ENCODE results near the gene LRMDA.

The LRMDA gene

DNA sequence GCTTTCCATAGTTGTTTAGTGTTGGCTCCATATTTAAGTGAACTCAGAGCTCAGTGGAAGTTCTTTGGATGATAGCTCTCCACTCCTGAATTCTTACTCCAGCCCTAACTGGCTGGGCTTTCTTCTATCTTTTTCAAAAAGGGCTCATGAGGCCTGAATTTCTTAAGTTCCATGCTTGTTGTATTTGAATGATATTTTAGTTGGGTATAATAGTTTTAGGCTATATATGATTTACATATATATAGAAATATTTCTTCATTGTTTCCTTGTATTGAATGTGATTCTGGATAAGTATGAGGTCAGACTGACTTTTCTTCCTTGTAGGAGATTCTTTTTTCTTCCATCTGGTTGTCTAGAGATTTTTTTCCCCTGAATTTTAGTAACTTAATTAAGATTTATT is 843.5 kb downstream of the LRMDA start:
- DNase-seq (ENCODE audit: low read depth) = no peak

DNA sequence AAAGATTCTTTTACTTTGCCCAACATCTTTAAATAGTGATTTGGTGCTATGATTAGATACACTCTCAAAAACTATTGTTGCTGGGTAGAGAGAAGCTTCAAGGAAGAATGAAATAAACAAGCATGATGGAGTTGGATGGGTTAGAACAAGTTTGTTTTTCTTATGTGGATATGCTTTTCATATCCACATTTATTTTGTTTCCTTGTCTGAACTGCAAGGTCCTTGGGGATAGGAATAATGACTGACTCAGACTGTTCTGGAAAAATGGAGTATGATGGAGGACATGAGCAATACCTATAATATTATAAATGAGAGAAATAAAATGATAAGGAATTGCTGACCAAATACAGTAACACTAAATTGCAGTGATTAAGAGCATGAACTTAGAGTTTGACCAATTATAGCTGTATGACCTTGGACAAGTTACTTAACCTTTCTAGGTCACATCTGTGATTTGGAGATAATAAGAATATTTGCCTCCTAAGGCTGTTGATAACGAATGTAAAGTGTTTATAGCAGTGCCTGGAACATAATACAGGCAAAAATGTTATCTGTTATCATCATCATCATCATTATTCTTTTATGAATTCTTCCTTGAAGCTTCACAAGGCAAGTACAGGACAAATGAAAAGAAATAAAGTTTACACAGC is 847.5 kb downstream of the LRMDA start:
- DNase-seq (ENCODE audit: low read depth) = no peak

DNA sequence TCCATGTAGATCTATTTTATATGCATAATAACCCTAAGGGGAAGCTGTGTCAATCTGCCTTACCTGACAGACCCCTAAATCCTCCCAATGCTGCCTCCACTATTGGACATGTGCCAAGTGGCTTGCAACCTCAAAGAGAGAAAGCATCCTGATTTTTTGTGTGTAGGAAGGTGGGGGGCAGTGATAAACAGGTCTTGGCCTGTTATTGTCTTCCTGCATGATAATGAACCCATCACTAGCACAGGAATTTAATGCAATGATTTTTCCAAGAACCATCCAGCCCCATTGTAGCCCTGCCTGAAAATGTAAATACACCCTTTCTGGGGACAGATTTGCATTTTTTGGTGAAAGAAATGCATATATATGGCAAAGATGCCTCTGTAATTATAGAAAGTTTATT is 850.2 kb downstream of the LRMDA start:
- no peak for DNase-seq (ENCODE audit: low read depth)

DNA sequence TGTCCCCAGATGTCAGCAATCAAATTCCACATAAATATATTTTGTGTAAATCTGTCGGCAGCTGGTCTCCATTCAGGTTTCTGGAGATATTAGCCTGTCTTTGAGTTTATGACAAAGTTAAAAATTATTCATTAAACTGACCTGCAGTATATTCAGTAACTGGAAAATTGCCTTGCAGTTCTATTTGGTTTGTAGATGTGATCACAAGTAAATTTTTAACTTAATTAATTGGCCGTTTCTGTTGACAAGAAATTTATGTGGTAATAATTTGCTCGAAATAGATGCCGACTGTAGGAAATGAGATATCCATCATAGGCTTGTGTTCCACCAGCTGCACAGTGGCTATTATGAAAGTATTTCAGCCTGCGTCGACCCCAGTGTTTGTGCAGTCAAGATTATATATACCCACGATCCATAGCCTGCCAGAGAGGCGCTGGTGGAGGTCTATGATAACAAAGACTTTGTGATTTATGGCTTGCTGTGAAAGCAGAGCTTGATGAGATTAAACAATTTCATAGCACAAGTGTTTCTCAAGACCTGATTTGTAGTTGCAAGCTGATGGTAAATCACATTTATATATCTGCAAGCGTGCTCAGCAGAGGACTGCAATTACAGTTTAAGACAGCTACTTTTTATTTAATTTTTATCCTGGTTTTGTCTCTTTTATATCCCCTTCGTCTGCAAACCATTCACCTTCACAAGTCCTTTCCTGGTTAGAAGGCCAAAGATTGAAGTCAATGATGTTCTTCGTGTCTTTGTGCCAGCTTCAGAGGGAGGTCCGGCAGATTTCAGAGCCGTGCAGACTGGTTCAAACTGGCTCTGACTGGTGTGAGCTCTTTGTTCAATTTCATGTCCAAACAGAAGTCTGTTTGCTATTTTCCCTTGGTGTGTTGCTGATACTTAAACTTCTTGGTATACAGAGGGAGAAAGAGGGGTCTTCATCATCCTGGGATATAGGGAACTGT is 850.9 kb downstream of the LRMDA start:
- no peak for DNase-seq (ENCODE audit: low read depth)

DNA sequence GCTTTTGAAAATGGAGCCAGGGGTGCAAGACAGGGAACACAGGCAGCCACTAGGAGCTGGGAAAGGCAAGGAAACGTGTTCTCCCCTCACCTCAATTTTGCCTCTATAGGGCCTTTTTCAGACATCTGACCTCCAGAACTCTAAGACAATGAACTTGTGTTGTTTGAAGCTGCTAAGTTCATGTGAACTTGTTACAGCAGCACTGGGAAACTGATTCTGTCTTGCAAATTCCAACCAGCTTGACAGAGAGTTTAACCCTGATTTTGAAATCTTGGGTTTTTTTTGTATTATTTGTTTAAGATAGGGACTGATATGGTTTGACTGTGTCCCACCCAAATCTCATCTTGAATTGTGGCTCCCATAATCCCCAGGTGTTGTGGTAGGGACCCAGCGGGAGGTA is 852.9 kb downstream of the LRMDA start:
- DNase-seq (ENCODE audit: low read depth) = no peak

DNA sequence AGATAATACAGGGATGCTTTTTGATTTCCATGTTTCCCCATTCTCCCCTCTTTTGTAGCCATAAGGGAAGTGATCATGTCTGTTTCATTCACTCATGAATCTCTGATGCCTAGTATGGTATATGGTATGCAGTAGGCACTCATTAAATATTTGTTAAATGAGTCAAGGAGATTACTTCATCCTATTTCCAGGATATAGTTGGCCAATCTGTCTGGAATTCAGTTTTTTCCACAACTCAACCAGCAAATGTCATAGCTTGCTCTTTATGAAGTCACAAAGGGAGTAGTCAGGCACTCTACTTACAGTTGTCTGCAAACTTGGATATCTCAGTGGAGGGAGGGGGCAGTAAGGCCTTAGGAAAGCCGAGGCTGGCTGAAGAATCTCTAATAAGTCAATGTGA is 853.6 kb downstream of the LRMDA start:
- no peak for DNase-seq (ENCODE audit: low read depth)

DNA sequence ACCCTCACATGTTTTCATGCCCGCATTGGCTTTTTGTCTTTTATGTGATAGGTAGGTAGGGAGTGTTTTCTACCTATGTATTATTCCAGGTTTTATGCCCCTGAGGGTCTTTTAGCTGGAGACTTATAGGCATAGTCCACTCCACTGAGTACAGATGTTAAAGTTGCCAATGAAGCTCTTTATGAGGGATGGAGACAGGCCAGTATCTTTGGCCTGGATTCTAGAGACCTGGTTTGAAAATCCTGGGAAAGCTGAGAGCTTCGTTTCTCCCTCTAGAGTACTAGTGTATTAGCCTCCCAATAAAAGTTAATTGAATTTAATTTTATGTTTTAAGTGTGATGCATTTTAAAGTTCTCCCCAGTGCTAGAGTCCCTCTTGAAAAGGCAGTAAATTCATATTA is 854.1 kb downstream of the LRMDA start:
- DNase-seq (ENCODE audit: low read depth) = no peak

DNA sequence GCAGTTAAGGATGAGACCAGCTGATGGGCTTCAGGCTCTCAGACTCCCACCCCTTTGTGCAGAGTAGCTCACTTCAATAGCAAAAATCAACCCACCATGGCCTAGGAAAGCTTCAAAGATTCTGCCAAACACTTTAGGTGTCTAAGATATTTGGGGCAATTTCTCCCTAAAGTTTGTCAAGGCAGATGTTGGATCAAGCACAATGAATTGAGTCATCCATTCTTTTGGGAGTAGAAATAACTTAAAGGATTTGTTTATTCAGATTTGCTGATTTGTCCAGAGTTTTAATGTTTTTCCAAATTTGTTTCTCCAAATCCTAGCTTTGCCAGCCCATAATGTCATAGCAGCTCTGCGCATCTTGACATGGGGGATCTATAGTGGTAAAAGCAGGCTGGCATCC is 855.1 kb downstream of the LRMDA start:
- no peak for DNase-seq (ENCODE audit: low read depth)

DNA sequence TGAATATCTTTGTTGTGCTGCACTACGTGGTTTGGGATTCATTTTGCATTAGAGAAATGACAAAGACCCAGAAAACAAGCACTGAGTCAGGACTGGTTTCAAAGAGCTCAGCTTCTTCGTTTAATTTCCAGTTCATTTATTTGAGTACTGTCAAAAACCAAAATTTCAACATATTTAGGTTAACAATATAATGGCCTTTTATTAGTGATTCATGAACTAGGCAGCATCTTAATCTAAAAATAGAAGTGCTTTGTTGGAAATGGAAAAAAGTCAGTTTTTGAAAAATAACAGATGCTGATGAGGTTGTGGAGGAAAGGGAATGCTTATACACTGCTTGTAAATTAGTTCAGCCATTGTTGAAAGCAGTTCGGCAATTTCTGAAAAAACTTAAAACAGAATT is 856.4 kb downstream of the LRMDA start:
- no peak for DNase-seq (ENCODE audit: low read depth)

DNA sequence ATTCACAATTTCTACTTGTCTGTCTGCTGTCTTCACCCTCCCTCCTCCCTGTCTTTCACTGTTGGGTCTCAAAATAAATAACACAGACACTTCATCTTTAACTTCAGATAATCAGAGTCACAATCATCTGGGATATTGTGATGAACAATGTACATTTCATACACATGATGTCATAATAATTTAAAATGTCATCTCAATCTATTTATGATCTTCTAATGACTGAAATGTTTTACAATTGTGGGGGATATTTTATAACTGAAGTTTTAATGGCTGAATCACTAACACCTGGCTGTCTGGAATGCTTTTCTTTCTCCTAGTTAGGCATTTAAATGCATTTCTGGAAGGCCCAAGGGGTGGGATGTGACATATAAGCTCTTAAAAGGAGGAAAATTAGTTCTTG is 859.8 kb downstream of the LRMDA start:
- DNase-seq (ENCODE audit: low read depth) = no peak

DNA sequence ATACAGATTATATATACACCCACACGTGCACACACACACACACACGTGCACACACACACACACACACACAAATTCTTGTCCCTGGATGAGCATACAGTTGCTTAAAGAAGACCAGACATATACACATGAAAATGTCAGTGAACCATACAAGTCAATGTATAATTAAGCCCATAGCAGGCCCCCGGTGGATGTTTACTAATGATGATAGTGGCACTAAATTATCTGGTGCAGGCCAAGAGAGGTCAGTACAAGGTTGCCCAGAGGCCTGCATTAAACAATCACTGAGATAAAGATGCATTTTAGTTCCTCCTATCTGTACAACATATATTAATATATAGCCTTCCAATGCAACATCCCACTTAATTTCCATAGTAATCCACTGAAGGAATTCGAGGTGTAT is 860.5 kb downstream of the LRMDA start:
- no peak for DNase-seq (ENCODE audit: low read depth)

DNA sequence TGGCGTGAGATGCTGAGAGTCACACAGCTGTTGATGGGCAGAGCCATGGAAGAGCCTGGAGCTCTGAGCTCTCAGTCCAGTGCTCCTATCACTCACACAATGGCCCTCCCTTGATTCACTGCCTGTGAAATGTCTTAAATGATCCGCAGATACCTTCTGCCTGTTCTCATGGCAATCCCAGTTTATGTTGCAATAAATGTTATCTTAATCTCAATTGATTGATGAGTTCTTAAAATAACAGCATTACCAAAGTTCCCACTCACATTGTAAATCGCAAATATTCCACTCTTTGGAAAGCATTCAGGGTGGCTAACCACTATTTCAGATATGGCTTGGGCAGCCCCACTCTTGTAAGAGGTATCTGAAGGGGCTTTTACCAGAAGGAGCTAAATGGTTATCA is 865.5 kb downstream of the LRMDA start:
- no peak for DNase-seq (ENCODE audit: low read depth)

DNA sequence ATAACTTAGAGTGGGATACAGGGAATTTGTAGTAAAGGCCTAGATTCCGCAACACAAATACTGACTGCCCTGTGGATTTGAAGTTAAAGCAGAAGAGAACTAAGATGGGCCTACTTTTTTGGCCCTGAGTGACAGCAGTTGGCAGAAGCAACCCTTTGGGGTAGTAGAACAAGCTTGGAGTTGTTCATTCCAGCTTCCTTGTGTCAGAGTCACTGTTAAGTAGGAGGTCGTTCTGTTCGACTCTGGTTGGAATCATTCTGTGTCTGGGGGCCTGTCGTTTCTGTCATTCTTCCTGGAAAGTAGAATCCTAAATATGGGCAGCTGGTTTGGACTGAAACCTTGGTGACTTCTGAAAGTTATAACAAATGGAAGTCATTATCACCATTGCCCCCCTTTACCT is 865.9 kb downstream of the LRMDA start:
- DNase-seq (ENCODE audit: low read depth) = no peak

DNA sequence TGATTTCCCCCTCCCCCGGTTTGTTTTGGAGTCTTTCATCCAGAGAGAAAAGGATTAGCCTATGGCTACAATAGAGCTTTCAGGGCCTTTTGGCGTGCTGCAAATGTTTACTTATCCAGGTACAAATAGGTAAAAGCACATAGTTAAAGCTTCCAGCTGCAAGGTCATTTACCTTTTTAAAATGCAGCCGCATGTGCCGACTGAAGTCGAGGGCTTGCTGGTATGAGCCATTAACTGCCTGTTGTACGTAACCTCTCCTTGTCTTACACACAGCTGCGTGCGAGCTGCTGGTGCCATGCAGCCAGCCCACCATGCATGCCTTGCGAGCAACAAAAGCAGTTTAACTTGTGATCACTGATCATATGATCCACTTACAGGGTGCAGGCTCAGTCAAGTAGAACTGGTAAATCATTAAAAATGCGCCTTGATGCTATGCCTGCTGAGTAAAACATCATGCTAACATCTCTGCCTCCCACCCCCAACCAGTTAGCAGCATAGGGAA is 866.4 kb downstream of the LRMDA start:
- no peak for DNase-seq (ENCODE audit: low read depth)

DNA sequence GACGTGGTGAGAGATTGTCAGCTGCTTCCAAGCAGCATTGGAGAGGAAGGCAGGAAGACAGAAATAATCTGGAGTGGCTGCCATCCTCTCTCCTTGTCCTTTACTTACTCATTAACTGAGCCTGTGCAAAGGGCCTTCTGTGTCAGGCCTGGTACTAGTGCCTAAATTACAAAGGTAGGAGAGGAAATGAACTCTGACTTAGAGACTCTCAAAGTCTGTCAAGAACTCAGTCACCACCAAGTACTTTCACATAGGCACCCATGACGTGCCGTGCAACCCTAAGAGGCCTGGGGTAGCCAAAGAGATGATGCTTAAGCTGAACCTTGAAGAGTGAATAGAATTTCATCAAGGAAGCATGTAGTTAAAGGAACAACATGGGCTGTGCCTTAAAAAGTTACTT is 866.9 kb downstream of the LRMDA start:
- no peak for DNase-seq (ENCODE audit: low read depth)

DNA sequence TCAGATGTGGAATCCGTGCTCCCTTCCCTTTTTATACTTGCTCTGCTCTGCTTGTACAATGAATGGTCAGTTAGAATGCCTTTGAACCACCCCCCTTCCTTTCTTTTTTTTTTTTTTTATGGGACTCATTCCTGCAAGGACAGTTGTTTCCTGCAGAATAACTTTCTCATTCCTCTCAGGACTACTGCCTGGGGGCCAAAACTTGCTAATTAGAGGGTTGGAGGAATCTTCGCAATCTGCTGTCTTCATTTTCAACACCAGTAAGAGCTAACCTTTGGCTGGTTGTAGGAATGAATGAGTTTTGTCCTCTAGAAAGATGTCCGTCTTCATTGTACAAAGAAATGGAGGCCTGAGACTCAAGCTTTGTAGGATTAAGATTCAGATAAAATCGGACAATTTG is 868.1 kb downstream of the LRMDA start:
- DNase-seq (ENCODE audit: low read depth) = no peak

DNA sequence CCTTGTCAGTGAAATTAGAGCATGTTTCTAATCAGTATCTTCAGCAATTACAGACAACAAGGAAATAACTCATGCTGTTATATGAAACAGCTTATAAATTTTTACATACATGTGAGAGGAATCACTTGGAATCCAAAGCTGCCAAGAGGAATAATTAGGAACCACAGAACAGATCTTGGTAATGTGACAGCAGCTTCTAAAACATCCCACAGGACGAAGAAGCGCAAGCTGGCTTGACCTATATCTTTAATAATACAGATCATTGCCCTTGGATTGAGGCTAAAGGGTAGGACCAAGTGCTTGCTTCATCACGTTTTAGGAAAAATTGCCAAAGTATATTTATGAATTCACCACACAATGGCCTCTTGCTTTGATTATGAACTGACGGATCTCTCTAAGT is 869.8 kb downstream of the LRMDA start:
- DNase-seq (ENCODE audit: low read depth) = no peak

DNA sequence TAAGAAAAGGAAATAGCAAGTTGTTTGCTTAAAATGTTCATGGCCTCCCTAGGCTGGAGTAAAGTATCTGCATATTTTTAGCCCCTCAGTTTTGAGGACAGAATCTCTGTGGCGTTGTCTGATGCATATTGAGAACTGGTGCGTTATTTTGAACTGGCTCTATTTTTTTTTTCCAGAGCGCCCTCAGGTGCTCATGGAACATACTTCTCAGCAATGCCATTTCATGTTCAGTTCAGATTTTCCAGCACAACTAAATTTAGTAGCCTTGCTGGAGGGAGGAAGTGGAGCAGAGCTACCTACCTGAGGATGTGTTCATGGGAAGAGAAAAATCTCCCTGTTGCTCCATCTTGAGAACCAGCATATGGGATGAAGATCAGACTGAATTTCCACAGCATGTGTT is 870.5 kb downstream of the LRMDA start:
- DNase-seq (ENCODE audit: low read depth) = no peak

DNA sequence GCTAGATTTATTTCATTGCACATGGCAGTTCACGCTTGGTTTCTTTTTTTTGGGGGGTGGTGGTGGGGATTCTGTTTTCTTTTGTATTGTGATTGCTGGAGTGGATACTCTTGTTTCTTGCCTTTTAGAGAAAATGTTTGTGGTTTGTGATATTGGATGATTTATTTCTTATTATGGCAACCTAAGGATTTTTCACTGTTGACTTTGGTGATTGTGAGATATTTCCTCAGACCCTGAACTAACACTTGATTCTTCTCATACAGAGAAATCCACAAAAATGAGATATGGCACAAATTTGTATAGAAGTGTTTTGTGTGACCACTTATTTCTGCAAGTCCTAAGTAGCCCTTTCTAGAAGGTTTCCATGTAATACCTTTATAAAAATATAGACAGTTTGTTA is 871.1 kb downstream of the LRMDA start:
- DNase-seq (ENCODE audit: low read depth) = no peak

DNA sequence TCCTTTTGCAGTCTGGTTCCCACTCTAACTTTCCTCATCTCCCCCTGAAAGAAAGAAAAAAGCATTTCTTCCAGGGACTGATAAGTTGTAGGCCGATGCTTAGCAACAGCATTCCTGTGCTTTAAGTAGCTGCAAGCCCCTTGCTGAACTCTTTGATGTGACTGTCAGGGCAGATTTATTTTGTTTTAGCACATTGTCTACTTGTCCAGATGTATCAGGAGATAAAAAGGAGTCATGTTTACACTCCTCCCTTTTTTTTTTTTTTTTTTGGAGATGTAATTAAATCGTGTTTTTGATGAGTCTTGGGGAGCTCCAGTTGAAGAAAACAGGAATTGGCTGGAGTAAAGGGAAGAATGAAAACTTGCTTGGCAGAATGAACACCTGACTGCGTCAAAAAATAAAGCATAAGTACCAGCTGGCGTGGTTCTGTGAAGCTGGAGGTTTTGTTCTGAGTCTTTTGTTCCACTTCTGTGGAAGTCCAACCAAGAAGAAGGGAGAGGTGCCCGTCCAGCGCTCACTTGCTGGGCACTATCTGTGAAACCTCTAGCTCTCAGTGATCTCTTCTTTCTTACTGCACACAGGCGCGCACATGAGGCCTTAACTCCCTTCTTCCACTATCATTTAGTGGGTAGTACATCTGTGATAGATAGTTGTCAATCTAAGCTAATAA is 871.7 kb downstream of the LRMDA start:
- no peak for DNase-seq (ENCODE audit: low read depth)

DNA sequence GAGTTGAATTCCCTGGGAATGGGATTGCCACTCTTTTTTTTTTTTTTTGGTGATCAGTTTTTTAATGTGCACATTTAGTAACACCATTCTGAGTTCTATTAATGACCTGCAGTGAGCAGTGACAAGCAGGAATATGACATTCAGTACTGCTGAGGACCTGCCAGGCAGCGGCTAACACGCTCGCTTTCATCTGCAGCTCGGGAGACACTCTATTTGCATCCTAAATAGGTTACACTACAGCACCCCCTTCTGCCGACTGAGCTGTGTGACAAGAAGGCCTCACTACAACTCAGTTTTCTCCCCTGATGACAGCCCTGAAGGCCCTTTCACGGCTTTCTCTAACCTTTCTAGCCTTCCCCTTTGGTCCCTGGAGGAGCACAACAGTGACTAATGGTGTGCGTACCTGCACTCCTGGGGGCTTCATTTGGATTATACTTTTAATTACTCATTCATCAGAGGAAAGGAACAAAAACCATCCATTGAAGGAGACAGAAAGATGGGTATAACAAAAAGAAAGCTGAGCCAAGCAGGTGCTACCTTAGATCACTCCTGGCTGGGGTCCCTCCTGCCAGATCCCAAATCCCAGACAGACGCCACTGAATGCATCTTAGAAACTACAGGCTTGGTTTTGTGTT is 872.4 kb downstream of the LRMDA start:
- no peak for DNase-seq (ENCODE audit: low read depth)

DNA sequence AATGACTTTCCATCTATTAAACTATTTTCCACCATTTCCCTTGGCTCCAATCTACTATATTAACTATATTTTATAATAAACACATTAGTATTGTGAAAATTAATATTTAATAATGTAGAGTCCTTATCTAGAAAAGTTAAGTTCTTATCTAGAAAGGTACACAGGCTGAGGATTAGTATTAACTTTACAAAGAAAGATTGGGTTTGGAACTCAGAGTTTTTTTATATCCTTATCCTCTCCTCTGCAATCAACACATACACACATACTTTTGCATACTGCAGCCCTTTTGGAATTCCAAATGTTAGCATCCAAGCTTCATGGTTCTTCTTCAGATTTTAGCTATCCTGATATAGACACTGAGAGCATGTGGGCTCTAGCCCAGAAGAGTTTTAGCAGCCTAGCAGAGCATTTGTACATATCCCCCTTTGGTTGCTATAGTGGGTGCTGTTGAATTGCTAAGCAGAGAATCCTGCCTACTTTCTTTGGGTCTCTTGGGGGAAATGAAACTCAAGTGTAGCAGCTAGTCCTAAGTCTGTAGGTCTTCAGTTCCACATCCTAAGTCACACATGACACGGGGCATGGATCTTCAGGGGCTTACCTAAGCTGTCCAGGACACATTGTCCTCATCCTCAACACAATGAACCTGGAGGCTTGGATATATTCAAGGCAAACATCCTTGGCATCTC is 874.6 kb downstream of the LRMDA start:
- no peak for DNase-seq (ENCODE audit: low read depth)

Measured in activated T-cell treated with anti-CD3 and anti-CD28 coated beads for 1 hour (primary cell).